ENCODE results near the gene ULK4. TPM values are rescaled to one million over a fixed set of nuclear protein-coding genes. Genes with fewer than 3 reads are reported as not detected.
"Not testable (repeated sequence)": the region's sequence is repeated elsewhere in the genome, so short reads cannot be mapped to it uniquely, and the experiment has no call there.

The ULK4 gene
- total RNA-seq, 1 experiment from 2014 or later = 4.2 TPM

- CTCF ChIA-PET = no interaction called here
- Mint-ChIP-seq H3K4me3 (ENCODE audit: unreplicated experiment) (no peak overlapping the region), H3K9me3 (ENCODE audit: unreplicated experiment) (peaks cover 12% of the 10 kb centered on the region), H3K27me3 (ENCODE audit: insufficient read depth, unreplicated experiment) (no peaks in the 10 kb centered on the region), H3K27ac (ENCODE audit: unreplicated experiment) (no peak overlapping the region), H3K4me1 (ENCODE audit: low read depth, unreplicated experiment) (no peaks in the 10 kb centered on the region), H3K36me3 (ENCODE audit: insufficient read depth, unreplicated experiment) (no peaks in the 10 kb centered on the region)
- H3K36me3 ChIP-seq (ENCODE audit: control insufficient read depth, insufficient read depth, low read length) = no peaks in the 10 kb centered on the region
- no peak for TF ChIP-seq CTCF (IDR thresholded peaks at IDR 0.05; ENCODE audit: insufficient read depth in 1 of 2, low read depth in 1 of 2, low read length in 1 of 2, severe bottlenecking in 1 of 2, unreplicated experiment in 1 of 2)
- no peak overlapping the region for H3K4me3 ChIP-seq (ENCODE audit: low read depth, low read length)
- intact Hi-C loops (cut with micrococcal nuclease; ENCODE audit: unreplicated experiment) = no loop called here
- no peaks in the 10 kb centered on the region for H3K4me1 ChIP-seq
- DNase-seq = no peak
- no peaks in the 10 kb centered on the region for H3K9me3 ChIP-seq
- BruUV-seq (replicated peaks) = no TSS peak
- POLR2A ChIA-PET = no interaction called here
- H3K27me3 ChIP-seq (replicated peaks; ENCODE audit: control insufficient read depth, insufficient read depth, low read length) = no peaks in the 10 kb centered on the region
These were observed 115.1 kb downstream of the ULK4 start for GRCh38 chr3:41846850-41847249.

- DNase-seq = no peak
- POLR2A ChIA-PET = no interaction called here
- CTCF ChIA-PET = no interaction called here
- no peaks in the 10 kb centered on the region for H3K27me3 Mint-ChIP-seq (ENCODE audit: insufficient read depth, unreplicated experiment)
- H3K36me3 ChIP-seq (ENCODE audit: control insufficient read depth, insufficient read depth, low read length) = no peaks in the 10 kb centered on the region
- H3K4me1 ChIP-seq = no peaks in the 10 kb centered on the region
- no peak overlapping the region for H3K4me3 Mint-ChIP-seq (ENCODE audit: unreplicated experiment)
- H3K36me3 Mint-ChIP-seq (ENCODE audit: insufficient read depth, unreplicated experiment) = no peaks in the 10 kb centered on the region
- H3K9me3 Mint-ChIP-seq (ENCODE audit: unreplicated experiment) = peaks cover 17% of the 10 kb centered on the region
- H3K27me3 ChIP-seq (replicated peaks; ENCODE audit: control insufficient read depth, insufficient read depth, low read length) = no peaks in the 10 kb centered on the region
- TF ChIP-seq CTCF (IDR thresholded peaks at IDR 0.05; ENCODE audit: insufficient read depth in 1 of 2, low read depth in 1 of 2, low read length in 1 of 2, severe bottlenecking in 1 of 2, unreplicated experiment in 1 of 2) = no peak
- no peak overlapping the region for H3K27ac Mint-ChIP-seq (ENCODE audit: unreplicated experiment)
- no TSS peak for BruUV-seq (replicated peaks)
- H3K4me3 ChIP-seq (ENCODE audit: low read depth, low read length) = no peak overlapping the region
- intact Hi-C loops (cut with micrococcal nuclease; ENCODE audit: unreplicated experiment) = no loop called here
- H3K4me1 Mint-ChIP-seq (ENCODE audit: low read depth, unreplicated experiment) = no peaks in the 10 kb centered on the region
- H3K9me3 ChIP-seq = no peaks in the 10 kb centered on the region
These were observed 116.1 kb downstream of the ULK4 start for GRCh38 chr3:41845826-41846225.

- POLR2A ChIA-PET; H3K9me3 ChIP-seq; H3K27ac Mint-ChIP-seq (ENCODE audit: unreplicated experiment); DNase-seq; H3K36me3 Mint-ChIP-seq (ENCODE audit: insufficient read depth, unreplicated experiment); BruUV-seq (replicated peaks); H3K4me3 ChIP-seq (ENCODE audit: low read depth, low read length); H3K27me3 ChIP-seq (replicated peaks; ENCODE audit: control insufficient read depth, insufficient read depth, low read length); intact Hi-C loops (cut with micrococcal nuclease; ENCODE audit: unreplicated experiment); H3K36me3 ChIP-seq (ENCODE audit: control insufficient read depth, insufficient read depth, low read length); H3K4me1 Mint-ChIP-seq (ENCODE audit: low read depth, unreplicated experiment); H3K4me3 Mint-ChIP-seq (ENCODE audit: unreplicated experiment); CTCF ChIA-PET; H3K27me3 Mint-ChIP-seq (ENCODE audit: insufficient read depth, unreplicated experiment); H3K4me1 ChIP-seq: not testable (repeated sequence)
- H3K9me3 Mint-ChIP-seq (ENCODE audit: unreplicated experiment) = peaks cover 17% of the 10 kb centered on the region
These were observed 117.6 kb downstream of the ULK4 start for GRCh38 chr3:41844256-41844655.

- CTCF ChIA-PET; H3K36me3 ChIP-seq (ENCODE audit: control insufficient read depth, insufficient read depth, low read length); DNase-seq; H3K27me3 ChIP-seq (replicated peaks; ENCODE audit: control insufficient read depth, insufficient read depth, low read length); H3K4me3 Mint-ChIP-seq (ENCODE audit: unreplicated experiment); H3K4me1 ChIP-seq; H3K4me3 ChIP-seq (ENCODE audit: low read depth, low read length); H3K9me3 ChIP-seq; H3K36me3 Mint-ChIP-seq (ENCODE audit: insufficient read depth, unreplicated experiment); BruUV-seq (replicated peaks); H3K27me3 Mint-ChIP-seq (ENCODE audit: insufficient read depth, unreplicated experiment); POLR2A ChIA-PET; H3K27ac Mint-ChIP-seq (ENCODE audit: unreplicated experiment); H3K4me1 Mint-ChIP-seq (ENCODE audit: low read depth, unreplicated experiment); intact Hi-C loops (cut with micrococcal nuclease; ENCODE audit: unreplicated experiment): not testable (repeated sequence)
- peaks cover 17% of the 10 kb centered on the region for H3K9me3 Mint-ChIP-seq (ENCODE audit: unreplicated experiment)
These were observed 120.8 kb downstream of the ULK4 start for GRCh38 chr3:41840936-41841668.
